OCI-LY7 (cell line): ENCODE data around the gene MYCN. TPM values are rescaled to one million over a fixed set of nuclear protein-coding genes. Genes with fewer than 3 reads are reported as not detected.

ENCODE experiments used
- BruUV-seq: library from RNA; stranded (reverse); fragments of 400-500 nt; replicated peaks from 2 replicates; lab custom pipeline; 2021; lab: Mats Ljungman, UMichigan
- CTCF ChIA-PET: fragments of 300-600 bp; sonication (Branson Sonifier 250); formaldehyde crosslinking; loops from one replicate; lab custom pipeline; 2022; ENCODE audit warnings: antibody characterized with exemption; ENCODE audit not compliant: unreplicated experiment; lab: Charles Lee
- POLR2A ChIA-PET: fragments of 300-600 bp; sonication (Branson Sonifier 250); formaldehyde crosslinking; loops from one replicate; lab custom pipeline; 2022; ENCODE audit warnings: antibody characterized with exemption; lab: Charles Lee
- DNase-seq: peaks from one replicate; pipeline ENCODE4 v3.0.0-alpha.2; 2015; ENCODE audit warnings: low spot score
- H2AFZ ChIP-seq: fragments of 200-600 bp; sonication (generic), shearing (Covaris generic); 2 replicates; pipeline ENCODE4 v1.6.1; 2014; ENCODE audit warnings: mild to moderate bottlenecking, antibody characterized with exemption, low read length, moderate library complexity
- H3K27ac ChIP-seq: fragments of 200-600 bp; sonication (generic); 2 replicates; pipeline ENCODE4 v1.5.1; 2014; ENCODE audit warnings: mixed run types, low read depth, mild to moderate bottlenecking, moderate library complexity, low read length, inconsistent platforms; ENCODE audit not compliant: poor library complexity, severe bottlenecking
- H3K36me3 ChIP-seq: fragments of 200-600 bp; sonication (generic); 2 replicates; pipeline ENCODE4 v1.6.1; 2014; ENCODE audit warnings: mild to moderate bottlenecking, antibody characterized with exemption, low read length, moderate library complexity, mixed read lengths; ENCODE audit not compliant: insufficient read depth
- H3K4me1 ChIP-seq: fragments of 200-600 bp; sonication (generic); 2 replicates; pipeline ENCODE4 v1.5.1; 2014; ENCODE audit warnings: mild to moderate bottlenecking, low read length; ENCODE audit not compliant: insufficient read depth, poor library complexity, severe bottlenecking
- H3K4me2 ChIP-seq: fragments of 200-600 bp; sonication (generic); 2 replicates; pipeline ENCODE4 v1.6.1; 2014; ENCODE audit warnings: mild to moderate bottlenecking, low read length
- H3K4me3 ChIP-seq: fragments of 200-600 bp; sonication (generic); 2 replicates; pipeline ENCODE4 v1.5.1; 2014; ENCODE audit warnings: mild to moderate bottlenecking, low read depth, low read length; ENCODE audit not compliant: poor library complexity, severe bottlenecking
- H3K79me2 ChIP-seq: fragments of 200-600 bp; sonication (generic); 2 replicates; pipeline ENCODE4 v1.6.1; 2016; ENCODE audit warnings: low read depth, mild to moderate bottlenecking, low read length, moderate library complexity, mixed read lengths; ENCODE audit not compliant: insufficient read depth
- H3K9me2 ChIP-seq: fragments of 200-600 bp; sonication (generic); 2 replicates; pipeline ENCODE4 v1.6.1; 2016; ENCODE audit warnings: mild to moderate bottlenecking, low read length, mixed read lengths; ENCODE audit not compliant: insufficient read depth
- H3K9me3 ChIP-seq: fragments of 200-600 bp; sonication (generic); 2 replicates; pipeline ENCODE4 v1.6.1; 2014; ENCODE audit warnings: mild to moderate bottlenecking, mixed run types, low read length, mixed read lengths
- H4K20me1 ChIP-seq: fragments of 200-600 bp; sonication (generic); 2 replicates; pipeline ENCODE4 v1.6.1; 2014; ENCODE audit warnings: mild to moderate bottlenecking, antibody characterized with exemption, low read length, moderate library complexity, mixed read lengths; ENCODE audit not compliant: insufficient read depth
- CTCF ChIP-seq: fragments of 200-600 bp; sonication (generic); conservative IDR thresholded peaks from 2 replicates; pipeline ENCODE4 v1.5.1; 2014; ENCODE audit warnings: mild to moderate bottlenecking, antibody characterized with exemption, low read length, moderate library complexity, mixed read lengths
- EZH2phosphoT487 ChIP-seq: fragments of 200-600 bp; sonication (generic); IDR thresholded peaks from 2 replicates; pipeline ENCODE4 v1.6.1; 2018; ENCODE audit warnings: low read depth, borderline replicate concordance, mild to moderate bottlenecking, mixed run types, antibody characterized with exemption, low read length, moderate library complexity, mixed read lengths
- intact Hi-C: fragments of 100-400 bp; cut with micrococcal nuclease; formaldehyde crosslinking; loops from one replicate; pipeline ENCODE4 v1.10.0; 2022; ENCODE audit not compliant: unreplicated experiment
- total RNA-seq, 2 experiments: library from RNA; depleted of rRNA in 1 of 2; stranded (reverse); fragments of >200 nt in 1 of 2; shearing (Covaris generic) in 1 of 2; gene quantifications; 2 replicates each; pipeline ENCODE4 v1.2.3, GENCODE V29; 2014 to 2022

Gene MYCN
- total RNA-seq, 2 experiments from 2014 or later: not detected

- Histone ChIP-seq H3K27ac (no peak overlapping the region), H3K4me3 (no peak overlapping the region), H3K4me2 (no peak overlapping the region), H3K9me3 (no peaks in the 10 kb centered on the region), H4K20me1 (no peaks in the 10 kb centered on the region), H2AFZ (no peak overlapping the region), H3K9me2 (no peaks in the 10 kb centered on the region), H3K36me3 (no peaks in the 10 kb centered on the region), H3K4me1 (no peaks in the 10 kb centered on the region), H3K79me2 (no peaks in the 10 kb centered on the region)
- POLR2A ChIA-PET: interaction anchor here (0.6 to 0.7 kb wide), 2 partner anchors 40 to 168 kb away, joined by 3 to 9 read pairs; no protein-coding TSS in a partner anchor
- intact Hi-C loops: no loop called here
- CTCF ChIA-PET: no interaction called here
- no TSS peak for BruUV-seq
- no peak for DNase-seq
- no peak for TF ChIP-seq CTCF
- no peak for TF ChIP-seq EZH2phosphoT487
Measured at GRCh38 chr2:15947431-15947830, 7.1 kb downstream of the MYCN start.

GRCh38 chr2:15948704-15948957, 8.3 kb downstream of the MYCN start:
- Histone ChIP-seq H3K4me2 (no peak overlapping the region), H2AFZ (no peak overlapping the region), H3K9me3 (no peaks in the 10 kb centered on the region), H3K4me1 (no peaks in the 10 kb centered on the region), H3K9me2 (no peaks in the 10 kb centered on the region), H3K36me3 (no peaks in the 10 kb centered on the region), H3K27ac (no peak overlapping the region), H3K4me3 (no peak overlapping the region), H4K20me1 (no peaks in the 10 kb centered on the region), H3K79me2 (no peaks in the 10 kb centered on the region)
- ChIA-PET POLR2A (no interaction called here), CTCF (no interaction called here)
- intact Hi-C loops: no loop called here
- BruUV-seq: no TSS peak
- no peak for TF ChIP-seq EZH2phosphoT487
- no peak for TF ChIP-seq CTCF
- no peak for DNase-seq

- no peaks in the 10 kb centered on the region for H3K79me2 ChIP-seq
- no peaks in the 10 kb centered on the region for H4K20me1 ChIP-seq
- no peaks in the 10 kb centered on the region for H3K36me3 ChIP-seq
- H3K4me2 ChIP-seq: no peak overlapping the region
- DNase-seq: no peak
- no peak for TF ChIP-seq EZH2phosphoT487
- TF ChIP-seq CTCF: no peak
- CTCF ChIA-PET: no interaction called here
- intact Hi-C loops: no loop called here
- no peak overlapping the region for H2AFZ ChIP-seq
- no peaks in the 10 kb centered on the region for H3K9me2 ChIP-seq
- BruUV-seq: no TSS peak
- POLR2A ChIA-PET: no interaction called here
- H3K27ac ChIP-seq: no peak overlapping the region
- no peak overlapping the region for H3K4me3 ChIP-seq
- no peaks in the 10 kb centered on the region for H3K9me3 ChIP-seq
- no peaks in the 10 kb centered on the region for H3K4me1 ChIP-seq
Measured at GRCh38 chr2:15949126-15949525, 8.8 kb downstream of the MYCN start.
